GM18498 (cell line): Measurements from ENCODE around the gene C13orf42.

ENCODE experiments used
- ATAC-seq: cut with Tn5 transposase; IDR thresholded peaks from one replicate; pipeline ENCODE4 v1.9.1; 2021; ENCODE audit warnings: mild to moderate bottlenecking, moderate library complexity; ENCODE audit not compliant: unreplicated experiment

Gene C13orf42

GRCh38 chr13:51035978-51036377 lies 75.1 kb downstream of the C13orf42 start:
- no peak for ATAC-seq

- ATAC-seq, result no peak
These were observed 75.6 kb downstream of the C13orf42 start for GRCh38 chr13:51035469-51035868.

GRCh38 chr13:51034906-51035305 lies 76.2 kb downstream of the C13orf42 start:
- ATAC-seq, result no peak

GRCh38 chr13:51033421-51034185 lies 77.5 kb downstream of the C13orf42 start:
- no peak for ATAC-seq

GRCh38 chr13:51032831-51033230 lies 78.2 kb downstream of the C13orf42 start:
- ATAC-seq, result no peak
